GM18499 (cell line): ENCODE measurements around the gene ZCCHC8.
"Not testable (repeated sequence)": the region's sequence is repeated elsewhere in the genome, so short reads cannot be mapped to it uniquely, and the experiment has no call there.

Experiments used
- ATAC-seq: cut with Tn5 transposase; IDR thresholded peaks from one replicate; pipeline ENCODE4 v1.9.1; 2021; ENCODE audit warnings: moderate number of reproducible peaks; ENCODE audit not compliant: insufficient read depth, unreplicated experiment

Gene ZCCHC8

GRCh38 chr12:122437656-122438121 is 63.0 kb downstream of the ZCCHC8 start:
- no peak for ATAC-seq

GRCh38 chr12:122435186-122435585 is 65.5 kb downstream of the ZCCHC8 start:
- no peak for ATAC-seq

GRCh38 chr12:122429043-122429442 is 71.7 kb downstream of the ZCCHC8 start:
- ATAC-seq = not testable (repeated sequence)

- ATAC-seq = no peak
Observed at GRCh38 chr12:122427403-122427802, 73.3 kb downstream of the ZCCHC8 start.

- ATAC-seq = no peak
Observed at GRCh38 chr12:122423258-122424165, 77.2 kb downstream of the ZCCHC8 start.

- ATAC-seq = no peak
Observed at GRCh38 chr12:122422730-122423257, 77.9 kb downstream of the ZCCHC8 start.

- ATAC-seq = no peak
Observed at GRCh38 chr12:122421821-122422729, 78.7 kb downstream of the ZCCHC8 start, which contains the start of gene CLIP1. Gene CLIP1 (minus strand): TSS chr12:122422669. CDS start chr12:122380452, 42,217 bp downstream.
